ENCODE measurements around the gene RABGAP1L.

The RABGAP1L gene

GRCh38 chr1:174898102-174898797, 738.9 kb downstream of the RABGAP1L start:
- DNase-seq (ENCODE audit: low read depth), result no peak
- H3K4me3 ChIP-seq (ENCODE audit: low read depth, low read length), result no peak overlapping the region
- no peak for TF ChIP-seq CTCF (IDR thresholded peaks at IDR 0.05; ENCODE audit: low read depth, low read length, missing control alignments)
- in situ Hi-C loops (cut with HindIII; ENCODE audit: low sequenced_read_pairs), result no loop called here

- no peak for DNase-seq (ENCODE audit: low read depth)
- no peak for TF ChIP-seq CTCF (IDR thresholded peaks at IDR 0.05; ENCODE audit: low read depth, low read length, missing control alignments)
- no peak overlapping the region for H3K4me3 ChIP-seq (ENCODE audit: low read depth, low read length)
- in situ Hi-C loops (cut with HindIII; ENCODE audit: low sequenced_read_pairs), result no loop called here
Observed at GRCh38 chr1:174900317-174900716, 741.0 kb downstream of the RABGAP1L start.

GRCh38 chr1:174902531-174903099, 743.3 kb downstream of the RABGAP1L start:
- no peak for DNase-seq (ENCODE audit: low read depth)
- no peak overlapping the region for H3K4me3 ChIP-seq (ENCODE audit: low read depth, low read length)

DNA sequence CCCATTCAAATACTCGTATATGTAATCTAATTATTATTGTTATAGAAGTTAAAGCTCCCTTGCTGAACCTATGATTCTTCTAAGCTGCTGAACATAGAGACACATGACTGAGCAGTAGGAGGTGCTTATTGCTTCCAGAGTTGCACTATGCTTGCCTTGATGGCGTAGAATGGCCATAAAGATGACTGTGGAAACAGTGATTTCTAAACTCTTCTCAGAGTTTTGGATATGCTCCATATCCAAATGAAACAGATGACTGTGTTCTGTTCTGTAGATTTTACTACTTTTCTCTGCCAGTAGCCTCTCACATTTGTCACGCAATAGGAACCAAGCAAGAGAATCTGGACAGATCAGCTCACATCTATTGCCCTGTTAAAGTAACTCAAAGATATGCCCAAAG, 752.3 kb downstream of the RABGAP1L start:
- no peak for DNase-seq (ENCODE audit: low read depth)
- H3K4me3 ChIP-seq (ENCODE audit: low read depth, low read length), result no peak overlapping the region
- TF ChIP-seq CTCF (IDR thresholded peaks at IDR 0.05; ENCODE audit: low read depth, low read length, missing control alignments), result no peak
- in situ Hi-C loops (cut with HindIII; ENCODE audit: low sequenced_read_pairs), result no loop called here

More at GRCh38 chr1:174902531-174903099, 743.3 kb downstream of the RABGAP1L start:
- in situ Hi-C loops (cut with HindIII; ENCODE audit: low sequenced_read_pairs), result no loop called here
- TF ChIP-seq CTCF (IDR thresholded peaks at IDR 0.05; ENCODE audit: low read depth, low read length, missing control alignments), result no peak

- no peak for DNase-seq (ENCODE audit: low read depth)
- no peak for TF ChIP-seq CTCF (IDR thresholded peaks at IDR 0.05; ENCODE audit: low read depth, low read length, missing control alignments)
- in situ Hi-C loops (cut with HindIII; ENCODE audit: low sequenced_read_pairs), result no loop called here
- no peak overlapping the region for H3K4me3 ChIP-seq (ENCODE audit: low read depth, low read length)
Observed at GRCh38 chr1:174912264-174912663, 752.9 kb downstream of the RABGAP1L start.

- no peak for DNase-seq (ENCODE audit: low read depth)
- no peak overlapping the region for H3K4me3 ChIP-seq (ENCODE audit: low read depth, low read length)
- in situ Hi-C loops (cut with HindIII; ENCODE audit: low sequenced_read_pairs), result no loop called here
- no peak for TF ChIP-seq CTCF (IDR thresholded peaks at IDR 0.05; ENCODE audit: low read depth, low read length, missing control alignments)
Observed at GRCh38 chr1:174913225-174913903, 754.0 kb downstream of the RABGAP1L start.
